Measurements from ENCODE around the gene SERTAD4.
A peak's percentile ranks its signal among the peaks of the same experiment; 100 is the strongest.

SERTAD4 gene

DNA sequence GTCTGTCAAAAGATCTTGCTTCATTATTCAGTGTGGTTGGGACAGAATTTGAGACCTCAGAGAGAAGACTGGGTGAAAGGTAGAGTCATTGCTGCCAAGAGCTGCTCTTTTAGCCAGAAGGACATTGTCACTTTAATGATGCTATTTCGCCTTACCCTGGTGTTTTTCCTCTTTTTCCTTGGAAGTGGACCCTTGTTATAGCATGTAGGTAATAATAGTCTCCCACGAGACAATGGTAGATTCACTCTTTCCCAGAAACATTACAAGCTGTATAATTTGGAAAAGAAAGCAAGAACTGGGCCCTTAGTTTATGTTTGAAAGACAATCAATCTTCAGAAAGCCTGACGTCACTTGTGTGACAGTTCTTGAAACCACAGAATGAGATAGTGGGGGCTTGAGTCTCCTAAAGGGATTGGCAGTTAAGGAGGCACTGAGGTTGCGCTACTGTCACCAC, 3.8 kb downstream of the SERTAD4 start:
- TF ChIP-seq, protein P1, sequence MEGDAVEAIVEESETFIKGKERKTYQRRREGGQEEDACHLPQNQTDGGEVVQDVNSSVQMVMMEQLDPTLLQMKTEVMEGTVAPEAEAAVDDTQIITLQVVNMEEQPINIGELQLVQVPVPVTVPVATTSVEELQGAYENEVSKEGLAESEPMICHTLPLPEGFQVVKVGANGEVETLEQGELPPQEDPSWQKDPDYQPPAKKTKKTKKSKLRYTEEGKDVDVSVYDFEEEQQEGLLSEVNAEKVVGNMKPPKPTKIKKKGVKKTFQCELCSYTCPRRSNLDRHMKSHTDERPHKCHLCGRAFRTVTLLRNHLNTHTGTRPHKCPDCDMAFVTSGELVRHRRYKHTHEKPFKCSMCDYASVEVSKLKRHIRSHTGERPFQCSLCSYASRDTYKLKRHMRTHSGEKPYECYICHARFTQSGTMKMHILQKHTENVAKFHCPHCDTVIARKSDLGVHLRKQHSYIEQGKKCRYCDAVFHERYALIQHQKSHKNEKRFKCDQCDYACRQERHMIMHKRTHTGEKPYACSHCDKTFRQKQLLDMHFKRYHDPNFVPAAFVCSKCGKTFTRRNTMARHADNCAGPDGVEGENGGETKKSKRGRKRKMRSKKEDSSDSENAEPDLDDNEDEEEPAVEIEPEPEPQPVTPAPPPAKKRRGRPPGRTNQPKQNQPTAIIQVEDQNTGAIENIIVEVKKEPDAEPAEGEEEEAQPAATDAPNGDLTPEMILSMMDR (IDR thresholded peaks at IDR 0.05) = no peak

DNA sequence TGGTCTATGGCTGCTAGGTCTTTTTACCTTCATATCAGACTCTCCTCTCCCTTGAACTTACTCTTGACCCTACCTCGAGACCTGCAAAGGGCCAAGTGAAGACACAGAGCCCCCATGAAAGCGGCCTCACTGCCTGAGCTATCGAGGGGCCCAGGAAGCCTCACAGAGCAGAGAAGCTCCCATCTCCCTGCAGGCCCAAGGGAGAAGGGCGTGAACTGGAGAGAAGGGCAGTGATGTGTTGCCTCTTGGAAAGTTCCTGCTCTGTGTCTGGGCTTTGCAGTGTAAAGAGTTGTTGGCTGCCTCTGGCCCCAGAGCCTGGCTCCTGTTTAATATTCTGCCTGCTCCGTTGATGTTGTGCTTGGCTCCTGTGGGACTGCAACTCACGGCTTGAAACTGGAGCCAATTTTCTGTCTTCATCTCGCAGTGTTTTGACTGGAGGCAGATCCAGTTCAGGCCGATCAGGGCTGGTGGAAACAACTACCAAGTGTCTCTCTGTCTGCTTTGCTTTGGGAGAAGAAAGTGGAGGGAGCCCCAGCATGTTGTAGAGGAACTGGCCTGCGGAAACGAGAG, 4.3 kb downstream of the SERTAD4 start:
- TF ChIP-seq, protein P1 (IDR thresholded peaks at IDR 0.05) = no peak

GRCh38 chr1:210237479-210237878, 4.9 kb downstream of the SERTAD4 start:
- TF ChIP-seq, protein P1 (IDR thresholded peaks at IDR 0.05) = no peak

DNA sequence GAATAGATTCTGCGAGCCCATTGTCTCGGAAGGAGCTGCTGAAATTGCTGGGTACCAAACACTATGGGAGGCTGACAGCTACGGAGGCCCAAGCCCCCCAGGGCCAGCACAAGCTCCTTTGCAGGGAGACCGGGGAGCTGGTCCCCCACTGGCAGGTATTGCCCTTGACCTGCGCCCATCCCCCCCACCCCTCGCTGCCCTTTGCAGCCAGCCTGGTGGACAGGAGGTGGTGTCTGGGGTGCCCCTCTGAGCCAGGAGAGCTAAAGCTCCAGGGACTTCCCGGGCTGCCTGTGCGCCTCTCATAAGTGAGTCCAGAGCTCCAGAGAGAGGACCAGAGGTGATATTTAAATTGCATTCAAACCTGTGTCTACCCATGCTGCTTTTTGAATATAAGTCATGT, 5.4 kb downstream of the SERTAD4 start:
- TF ChIP-seq, protein P1 (IDR thresholded peaks at IDR 0.05) = no peak

DNA sequence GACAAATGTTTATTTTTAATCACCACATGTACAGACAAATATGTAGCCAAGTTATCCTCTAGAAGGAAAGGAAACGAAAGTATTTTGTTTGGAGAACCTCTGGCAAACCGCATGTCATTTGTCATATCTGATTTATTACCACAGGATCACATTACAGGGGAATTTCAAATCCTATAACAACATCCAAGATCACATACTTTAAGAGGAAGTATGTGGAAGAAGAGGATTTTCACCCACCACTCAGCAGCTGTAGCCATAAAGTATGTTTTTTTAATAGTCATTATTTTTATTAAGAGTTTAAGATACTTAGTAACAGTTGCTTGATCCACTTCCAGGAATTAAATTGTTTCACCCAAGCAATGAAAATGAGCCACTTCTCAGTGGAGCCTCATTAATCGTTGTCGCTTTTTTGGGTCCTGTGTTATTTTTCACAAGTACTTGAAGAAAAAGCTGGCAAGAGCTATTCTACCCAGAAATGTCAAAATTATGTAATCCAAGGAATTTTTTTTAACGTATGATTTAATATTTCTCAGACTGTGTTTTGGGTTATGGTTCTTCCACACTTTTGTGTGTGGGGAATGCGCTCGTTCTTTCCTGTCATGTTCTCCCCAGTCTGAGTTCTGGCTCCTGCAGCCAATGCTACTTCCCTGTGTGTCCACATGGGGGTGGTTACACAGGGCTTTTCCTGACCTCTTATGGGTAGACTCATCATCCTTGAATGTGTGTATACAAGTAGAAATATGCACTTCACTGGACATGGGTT, 6.9 kb downstream of the SERTAD4 start:
- TF ChIP-seq, protein P1 (IDR thresholded peaks at IDR 0.05) = peak; percentile 32

GRCh38 chr1:210241121-210241520, 8.5 kb downstream of the SERTAD4 start:
- TF ChIP-seq, protein P1 (IDR thresholded peaks at IDR 0.05) = no peak

GRCh38 chr1:210244746-210245367, 12.3 kb downstream of the SERTAD4 start:
- TF ChIP-seq, protein P1 (IDR thresholded peaks at IDR 0.05) = no peak
